ENCODE results near the gene LRP5.

- TF ChIP-seq, protein P1, sequence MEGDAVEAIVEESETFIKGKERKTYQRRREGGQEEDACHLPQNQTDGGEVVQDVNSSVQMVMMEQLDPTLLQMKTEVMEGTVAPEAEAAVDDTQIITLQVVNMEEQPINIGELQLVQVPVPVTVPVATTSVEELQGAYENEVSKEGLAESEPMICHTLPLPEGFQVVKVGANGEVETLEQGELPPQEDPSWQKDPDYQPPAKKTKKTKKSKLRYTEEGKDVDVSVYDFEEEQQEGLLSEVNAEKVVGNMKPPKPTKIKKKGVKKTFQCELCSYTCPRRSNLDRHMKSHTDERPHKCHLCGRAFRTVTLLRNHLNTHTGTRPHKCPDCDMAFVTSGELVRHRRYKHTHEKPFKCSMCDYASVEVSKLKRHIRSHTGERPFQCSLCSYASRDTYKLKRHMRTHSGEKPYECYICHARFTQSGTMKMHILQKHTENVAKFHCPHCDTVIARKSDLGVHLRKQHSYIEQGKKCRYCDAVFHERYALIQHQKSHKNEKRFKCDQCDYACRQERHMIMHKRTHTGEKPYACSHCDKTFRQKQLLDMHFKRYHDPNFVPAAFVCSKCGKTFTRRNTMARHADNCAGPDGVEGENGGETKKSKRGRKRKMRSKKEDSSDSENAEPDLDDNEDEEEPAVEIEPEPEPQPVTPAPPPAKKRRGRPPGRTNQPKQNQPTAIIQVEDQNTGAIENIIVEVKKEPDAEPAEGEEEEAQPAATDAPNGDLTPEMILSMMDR (IDR thresholded peaks at IDR 0.05) = no peak
- no peak for TF ChIP-seq POLR2A (IDR thresholded peaks at IDR 0.05)
These were observed 124.9 kb downstream of the LRP5 start for GRCh38 chr11:68436985-68437926.
